Neural progenitor cell (in vitro differentiated cells): ENCODE results near the gene MC1R. TPM values are rescaled to one million over a fixed set of nuclear protein-coding genes. Genes with fewer than 3 reads are reported as not detected.

Experiments
- DNase-seq: peaks from one replicate; pipeline ENCODE4 v3.0.0-alpha.2; 2016; ENCODE audit warnings: low spot score
- H2AFZ ChIP-seq: fragments of 200-600 bp; sonication (generic); replicated peaks from 2 replicates; pipeline ENCODE4 v1.6.1; 2016; ENCODE audit warnings: antibody characterized with exemption
- H3F3A ChIP-seq: fragments of 200-600 bp; sonication (generic); 2 replicates; pipeline ENCODE4 v1.6.1; 2016; ENCODE audit warnings: antibody characterized with exemption, low read depth
- H3K27ac ChIP-seq: fragments of 200-600 bp; sonication (generic); 2 replicates; pipeline ENCODE4 v1.5.1; 2016; ENCODE audit warnings: mild to moderate bottlenecking
- H3K27me3 ChIP-seq: fragments of 200-600 bp; sonication (generic); 2 replicates; pipeline ENCODE4 v1.6.1; 2016; ENCODE audit warnings: mild to moderate bottlenecking, moderate library complexity
- H3K36me3 ChIP-seq: fragments of 200-600 bp; sonication (generic); 2 replicates; pipeline ENCODE4 v1.5.1; 2016
- H3K4me1 ChIP-seq: fragments of 200-600 bp; sonication (generic); 2 replicates; pipeline ENCODE4 v1.6.1; 2016; ENCODE audit warnings: mixed run types
- H3K4me2 ChIP-seq: fragments of 200-600 bp; sonication (generic); 2 replicates; pipeline ENCODE4 v1.6.1; 2016
- H3K4me3 ChIP-seq: fragments of 200-600 bp; sonication (generic); 2 replicates; pipeline ENCODE4 v1.5.1; 2016
- H3K79me2 ChIP-seq: fragments of 200-600 bp; sonication (generic); 2 replicates; pipeline ENCODE4 v1.6.1; 2016; ENCODE audit warnings: low read depth
- H3K9ac ChIP-seq: fragments of 200-600 bp; sonication (generic); 2 replicates; pipeline ENCODE4 v1.6.1; 2016
- H3K9me3 ChIP-seq: fragments of 200-600 bp; sonication (generic); 2 replicates; pipeline ENCODE4 v1.5.1; 2016; ENCODE audit warnings: low read depth
- H4K20me1 ChIP-seq: fragments of 200-600 bp; sonication (generic); 2 replicates; pipeline ENCODE4 v1.6.1; 2016; ENCODE audit warnings: low read depth
- H3K27ac Mint-ChIP-seq: 3 replicates; pipeline ENCODE4 v1.8.0; 2021; ENCODE audit warnings: mixed read lengths
- H3K27me3 Mint-ChIP-seq: 2 replicates; pipeline ENCODE4 v1.8.0; 2022; ENCODE audit warnings: low read depth, mild to moderate bottlenecking, inconsistent platforms, moderate library complexity, mixed read lengths; ENCODE audit not compliant: insufficient read depth
- H3K36me3 Mint-ChIP-seq: 3 replicates; pipeline ENCODE4 v1.8.0; 2021; ENCODE audit warnings: mixed read lengths
- H3K4me1 Mint-ChIP-seq: 3 replicates; pipeline ENCODE4 v1.8.0; 2021; ENCODE audit warnings: mixed read lengths
- H3K4me3 Mint-ChIP-seq: 3 replicates; pipeline ENCODE4 v1.8.0; 2021; ENCODE audit warnings: mild to moderate bottlenecking, moderate library complexity, mixed read lengths
- H3K9me3 Mint-ChIP-seq: 3 replicates; pipeline ENCODE4 v1.8.0; 2020; ENCODE audit warnings: mixed read lengths
- CTCF ChIP-seq: fragments of 200-600 bp; sonication (generic); IDR thresholded peaks from 2 replicates; pipeline ENCODE4 v1.5.1; 2017; ENCODE audit warnings: antibody characterized with exemption, mild to moderate bottlenecking
- EZH2 ChIP-seq: fragments of 200-600 bp; sonication (generic); IDR thresholded peaks from 2 replicates; pipeline ENCODE4 v1.6.1; 2017; ENCODE audit warnings: antibody characterized with exemption, mild to moderate bottlenecking, moderate library complexity
- EZH2phosphoT487 ChIP-seq: fragments of 200-600 bp; sonication (generic); IDR thresholded peaks from 2 replicates; pipeline ENCODE4 v1.6.1; 2017; ENCODE audit warnings: antibody characterized with exemption
- total RNA-seq: library from RNA; depleted of rRNA; stranded (reverse); fragments of >200 nt; gene quantifications from 2 replicates; pipeline ENCODE4 v1.2.3, GENCODE V29; 2015; ENCODE audit warnings: low replicate concordance

Gene MC1R
- total RNA-seq, 1 donor from 2014 or later = 1.7 TPM

GRCh38 chr16:89884041-89884421 is 34.6 kb upstream of the MC1R start:
- H3K9me3 ChIP-seq = no peaks in the 10 kb centered on the region
- H3F3A ChIP-seq = peaks cover 2% of the 10 kb centered on the region
- H3K27ac ChIP-seq = no peak overlapping the region
- TF ChIP-seq EZH2 = no peak
- no peak overlapping the region for H3K27ac Mint-ChIP-seq
- H3K4me1 Mint-ChIP-seq = no peaks in the 10 kb centered on the region
- no peaks in the 10 kb centered on the region for H3K36me3 ChIP-seq
- no peak overlapping the region for H3K4me3 Mint-ChIP-seq
- no peaks in the 10 kb centered on the region for H3K4me1 ChIP-seq
- peaks cover 39% of the 10 kb centered on the region for H3K36me3 Mint-ChIP-seq
- H3K79me2 ChIP-seq = peaks cover 30% of the 10 kb centered on the region
- H3K9me3 Mint-ChIP-seq = no peaks in the 10 kb centered on the region
- no peak for DNase-seq
- H4K20me1 ChIP-seq = peaks cover 4% of the 10 kb centered on the region
- no peaks in the 10 kb centered on the region for H3K27me3 ChIP-seq
- no peak overlapping the region for H3K4me2 ChIP-seq
- H2AFZ ChIP-seq = no peak overlapping the region
- H3K27me3 Mint-ChIP-seq = no peaks in the 10 kb centered on the region
- no peak overlapping the region for H3K4me3 ChIP-seq
- no peak overlapping the region for H3K9ac ChIP-seq

- no peak overlapping the region for H3K27ac ChIP-seq
- H3K4me1 ChIP-seq = no peaks in the 10 kb centered on the region
- no peak overlapping the region for H3K4me2 ChIP-seq
- no peak overlapping the region for H2AFZ ChIP-seq
- Mint-ChIP-seq H3K27ac (no peak overlapping the region), H3K4me3 (no peak overlapping the region), H3K36me3 (peaks cover 42% of the 10 kb centered on the region), H3K4me1 (no peaks in the 10 kb centered on the region), H3K27me3 (no peaks in the 10 kb centered on the region), H3K9me3 (no peaks in the 10 kb centered on the region)
- DNase-seq = no peak
- H4K20me1 ChIP-seq = no peaks in the 10 kb centered on the region
- no peak overlapping the region for H3K9ac ChIP-seq
- H3K9me3 ChIP-seq = no peaks in the 10 kb centered on the region
- TF ChIP-seq CTCF (no peak), EZH2 (no peak), EZH2phosphoT487 (no peak)
- H3K79me2 ChIP-seq = peaks cover 6% of the 10 kb centered on the region
- no peak overlapping the region for H3K4me3 ChIP-seq
- no peaks in the 10 kb centered on the region for H3F3A ChIP-seq
- H3K36me3 ChIP-seq = no peaks in the 10 kb centered on the region
- H3K27me3 ChIP-seq = no peaks in the 10 kb centered on the region
Observed at GRCh38 chr16:89887243-89887642, 31.4 kb upstream of the MC1R start.

- H3K4me3 Mint-ChIP-seq = no peak overlapping the region
- Histone ChIP-seq H3K36me3 (no peaks in the 10 kb centered on the region), H3F3A (no peaks in the 10 kb centered on the region), H3K4me3 (no peak overlapping the region), H3K9me3 (no peaks in the 10 kb centered on the region), H4K20me1 (no peaks in the 10 kb centered on the region), H2AFZ (no peak overlapping the region), H3K27ac (no peak overlapping the region), H3K4me2 (no peak overlapping the region), H3K27me3 (no peaks in the 10 kb centered on the region), H3K79me2 (no peaks in the 10 kb centered on the region), H3K9ac (no peak overlapping the region), H3K4me1 (no peaks in the 10 kb centered on the region)
- H3K27ac Mint-ChIP-seq = no peak overlapping the region
- peaks cover 24% of the 10 kb centered on the region for H3K36me3 Mint-ChIP-seq
- no peaks in the 10 kb centered on the region for H3K27me3 Mint-ChIP-seq
- DNase-seq = no peak
- H3K9me3 Mint-ChIP-seq = no peaks in the 10 kb centered on the region
- no peaks in the 10 kb centered on the region for H3K4me1 Mint-ChIP-seq
- TF ChIP-seq EZH2 (no peak), CTCF (no peak), EZH2phosphoT487 (no peak)
Observed at GRCh38 chr16:89890200-89890599, 28.5 kb upstream of the MC1R start.

- no peaks in the 10 kb centered on the region for H3F3A ChIP-seq
- Mint-ChIP-seq H3K27ac (no peak overlapping the region), H3K4me1 (no peaks in the 10 kb centered on the region), H3K36me3 (peaks cover 24% of the 10 kb centered on the region), H3K27me3 (no peaks in the 10 kb centered on the region), H3K4me3 (no peak overlapping the region), H3K9me3 (no peaks in the 10 kb centered on the region)
- H3K4me2 ChIP-seq = no peak overlapping the region
- H4K20me1 ChIP-seq = no peaks in the 10 kb centered on the region
- no peaks in the 10 kb centered on the region for H3K79me2 ChIP-seq
- no peaks in the 10 kb centered on the region for H3K36me3 ChIP-seq
- no peaks in the 10 kb centered on the region for H3K27me3 ChIP-seq
- no peak overlapping the region for H3K4me3 ChIP-seq
- TF ChIP-seq EZH2phosphoT487 = no peak
- TF ChIP-seq CTCF = no peak
- no peak for TF ChIP-seq EZH2
- no peaks in the 10 kb centered on the region for H3K9me3 ChIP-seq
- H3K27ac ChIP-seq = no peak overlapping the region
- H3K4me1 ChIP-seq = no peaks in the 10 kb centered on the region
- no peak overlapping the region for H3K9ac ChIP-seq
- DNase-seq = no peak
- H2AFZ ChIP-seq = no peak overlapping the region
Observed at GRCh38 chr16:89890886-89891657, 27.6 kb upstream of the MC1R start.
